GM19035 (cell line): ENCODE results near the gene DENND5B.
"Not testable (repeated sequence)": the region's sequence is repeated elsewhere in the genome, so short reads cannot be mapped to it uniquely, and the experiment has no call there.

Experiments used
- ATAC-seq: cut with Tn5 transposase; IDR thresholded peaks from one replicate; pipeline ENCODE4 v1.9.1; 2021; ENCODE audit not compliant: unreplicated experiment

The DENND5B gene

DNA sequence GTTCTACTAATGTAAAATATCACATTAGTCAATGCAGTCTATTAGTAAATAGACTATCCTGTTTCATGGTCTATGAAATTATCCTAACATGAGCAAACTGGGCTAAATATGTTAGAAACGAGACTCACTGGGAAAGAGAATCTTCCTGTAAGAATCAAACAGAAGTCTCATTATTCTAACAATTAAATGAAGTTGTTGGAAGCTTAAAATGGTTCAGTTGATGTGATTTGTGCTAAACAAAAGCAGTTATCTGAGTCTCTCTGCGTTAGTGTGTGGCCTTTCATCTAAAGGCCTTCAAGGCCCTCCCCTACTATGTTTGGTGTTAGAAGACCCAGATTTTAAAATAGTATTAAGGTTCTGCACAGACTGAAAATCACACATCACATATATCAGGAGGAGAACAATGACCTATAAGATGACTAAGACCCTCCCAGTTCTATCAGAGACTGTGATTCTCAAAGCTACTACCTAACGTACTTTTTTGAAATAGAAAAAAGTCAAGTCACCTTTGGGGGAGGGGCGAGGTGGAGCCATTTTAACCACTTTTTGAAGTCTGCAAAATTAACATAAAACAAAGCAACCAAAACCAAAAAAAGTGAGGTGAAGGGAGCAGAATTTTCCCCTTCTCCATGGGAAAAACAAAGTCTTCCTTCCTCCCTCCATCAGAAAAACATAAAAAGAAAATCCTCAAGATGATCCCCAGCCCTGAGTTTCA is 82.3 kb downstream of the DENND5B start:
- ATAC-seq, result no peak

DNA sequence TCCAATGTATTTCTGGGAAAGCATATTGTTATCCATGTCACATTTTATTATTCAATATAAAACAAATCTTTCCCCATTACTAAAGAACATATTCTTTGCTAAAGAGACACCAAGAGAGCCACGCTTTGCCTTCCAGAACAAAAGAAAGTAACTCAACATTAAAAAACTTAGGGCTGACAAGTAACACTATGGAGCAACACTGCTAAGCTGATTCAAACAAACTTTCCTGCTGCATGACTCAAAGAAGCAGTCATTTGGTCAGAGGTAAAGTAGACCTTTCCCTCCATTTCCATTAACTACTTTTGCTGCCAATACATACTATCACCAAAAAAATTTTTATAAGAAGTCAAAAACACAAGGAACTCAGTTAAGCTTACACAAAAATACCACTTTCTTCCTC is 83.0 kb downstream of the DENND5B start:
- ATAC-seq, result no peak

DNA sequence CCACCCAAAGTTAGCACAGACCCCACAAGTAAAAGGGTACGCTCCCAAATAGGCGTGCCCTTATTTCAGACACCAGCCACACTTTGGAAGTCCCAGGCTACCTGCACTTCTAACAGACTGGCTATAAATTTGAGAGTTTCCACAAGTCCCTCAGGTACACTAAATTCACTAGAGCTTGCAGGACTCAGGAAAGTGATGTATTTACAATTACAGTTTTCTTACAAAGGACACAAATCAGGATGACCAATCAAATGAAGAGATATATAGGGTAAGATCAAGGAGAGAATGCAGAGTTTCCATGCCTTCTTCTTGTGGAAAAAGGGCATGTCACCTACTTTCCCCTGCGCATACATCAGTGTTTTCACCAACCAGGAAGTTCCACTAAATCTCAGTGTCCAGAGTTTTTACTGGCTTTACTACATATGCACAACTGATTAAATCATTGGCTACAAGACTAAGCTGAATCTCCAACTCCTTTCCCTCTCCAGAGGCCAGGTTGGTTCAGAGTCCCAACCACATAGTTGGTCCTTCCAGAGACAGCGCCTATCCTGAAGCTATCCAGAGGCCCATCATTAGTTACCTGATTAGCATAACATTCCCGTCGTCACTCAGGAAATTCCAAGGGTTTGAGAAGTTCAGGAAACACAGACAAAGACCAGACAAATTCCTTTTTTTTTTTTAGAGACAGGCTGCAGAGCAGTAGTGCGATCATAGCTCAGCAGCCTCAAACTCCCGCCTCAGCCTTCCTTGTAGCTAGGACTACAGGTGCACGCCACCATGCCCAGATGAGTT is 84.2 kb downstream of the DENND5B start:
- ATAC-seq, result no peak

- ATAC-seq, result no peak
These were observed 86.2 kb downstream of the DENND5B start for GRCh38 chr12:31504625-31505222.

GRCh38 chr12:31501014-31501413 is 89.9 kb downstream of the DENND5B start:
- ATAC-seq, result not testable (repeated sequence)

DNA sequence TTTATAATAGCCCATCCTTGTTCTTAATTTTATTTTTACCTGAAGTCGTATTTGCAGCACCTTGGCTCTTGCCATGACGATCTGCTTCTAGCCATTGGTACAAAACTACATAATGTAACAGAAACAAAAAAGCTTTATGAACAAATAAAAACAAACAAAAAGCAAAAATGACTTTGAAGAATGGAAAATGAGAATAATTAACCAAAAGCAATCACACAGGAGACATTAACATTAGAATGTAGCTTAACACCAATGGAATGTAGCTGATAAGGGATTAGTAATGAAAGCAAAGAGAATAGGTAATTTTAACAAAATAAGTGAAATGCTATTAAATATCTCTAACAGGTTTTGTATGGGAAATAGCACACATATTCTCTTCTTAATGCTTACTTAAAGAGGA is 91.4 kb downstream of the DENND5B start:
- no peak for ATAC-seq

DNA sequence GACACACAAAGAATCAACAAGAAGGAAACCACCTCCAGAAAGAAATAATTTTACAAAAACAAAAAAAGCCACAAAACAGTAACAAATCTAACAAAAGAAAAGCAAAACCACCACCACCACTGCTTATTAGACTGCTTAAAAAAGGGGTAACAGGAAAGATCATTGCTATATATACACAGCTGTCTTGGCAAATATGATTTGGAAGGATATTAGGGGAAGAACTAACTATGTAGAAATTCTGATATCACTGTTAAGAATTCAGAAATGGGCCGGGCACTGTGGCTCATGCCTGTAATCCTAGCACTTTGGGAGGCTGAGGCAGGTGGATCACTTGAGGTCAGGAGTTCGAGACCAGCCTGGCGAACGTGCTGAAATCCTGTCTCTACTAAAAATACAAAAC is 92.5 kb downstream of the DENND5B start:
- ATAC-seq, result no peak

GRCh38 chr12:31496257-31496656 is 94.7 kb downstream of the DENND5B start:
- no peak for ATAC-seq

DNA sequence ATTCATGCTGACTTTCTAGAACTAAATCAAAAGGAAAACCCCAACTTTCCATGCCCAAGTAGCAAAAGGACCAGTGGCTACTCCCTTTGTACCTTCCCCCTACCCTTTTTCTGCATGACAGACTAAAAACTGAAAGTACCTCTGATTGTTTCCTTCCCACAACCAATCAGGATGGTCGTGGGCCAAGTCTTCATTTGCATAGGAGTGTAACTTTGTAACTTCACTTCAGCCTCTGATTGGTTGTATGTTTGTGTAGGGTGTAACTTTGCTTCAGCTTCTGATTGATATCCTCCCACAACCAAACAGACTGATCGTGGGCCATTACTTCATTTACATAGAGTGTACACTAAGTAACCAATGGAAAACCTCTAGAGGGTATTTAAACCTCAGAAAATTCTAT is 96.5 kb downstream of the DENND5B start:
- ATAC-seq, result no peak

- ATAC-seq, result no peak
These were observed 98.2 kb downstream of the DENND5B start for GRCh38 chr12:31492599-31493196.

- no peak for ATAC-seq
These were observed 98.9 kb downstream of the DENND5B start for GRCh38 chr12:31491841-31492598.

DNA sequence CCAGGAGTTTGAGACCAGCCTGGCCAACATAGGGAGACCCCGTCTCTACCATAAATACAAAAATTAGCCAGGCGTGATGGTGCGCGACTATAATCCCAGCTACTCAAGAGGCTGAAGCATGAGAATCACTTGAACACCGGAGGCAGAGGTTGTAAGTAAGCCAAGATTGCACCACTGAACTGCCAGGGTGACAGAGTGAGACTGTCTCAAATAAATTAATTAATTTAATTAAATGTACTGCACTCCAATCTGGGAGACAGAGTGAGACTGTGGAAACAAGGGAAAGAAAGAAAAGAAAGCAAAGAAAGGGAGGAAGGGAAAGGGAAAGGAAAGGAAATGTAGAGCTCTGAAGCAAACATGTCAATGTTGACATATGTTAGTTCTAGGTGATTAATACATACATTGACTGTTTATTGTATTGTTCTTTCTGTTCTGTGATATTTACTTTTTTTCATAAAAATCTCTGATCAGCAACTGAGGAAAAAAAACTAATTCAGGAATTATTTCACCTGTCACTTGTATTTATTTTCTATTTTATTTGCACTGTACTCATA is 99.6 kb downstream of the DENND5B start:
- ATAC-seq, result no peak

- ATAC-seq, result no peak
These were observed 102.1 kb downstream of the DENND5B start for GRCh38 chr12:31488737-31489338.

DNA sequence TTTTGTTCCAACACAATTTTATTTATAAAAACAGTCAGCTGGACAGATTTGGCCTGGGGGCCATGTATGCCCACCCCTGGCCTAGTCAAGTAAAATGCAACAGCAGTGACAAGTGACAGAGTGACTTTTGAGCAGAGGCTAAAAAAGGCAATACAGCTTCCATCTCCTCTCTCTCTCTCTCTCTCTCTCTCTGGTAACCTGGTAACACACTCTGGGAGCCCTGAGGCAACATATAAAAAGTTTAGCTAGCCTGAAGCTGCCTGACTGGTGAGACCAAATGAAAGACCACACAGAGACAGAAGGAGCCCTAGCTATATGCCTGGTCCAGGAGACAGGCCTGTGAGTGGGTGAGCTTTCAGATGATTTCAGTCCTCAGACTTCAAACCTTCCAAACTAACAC is 105.4 kb downstream of the DENND5B start:
- no peak for ATAC-seq

- no peak for ATAC-seq
These were observed 108.1 kb downstream of the DENND5B start for GRCh38 chr12:31482816-31483215.

DNA sequence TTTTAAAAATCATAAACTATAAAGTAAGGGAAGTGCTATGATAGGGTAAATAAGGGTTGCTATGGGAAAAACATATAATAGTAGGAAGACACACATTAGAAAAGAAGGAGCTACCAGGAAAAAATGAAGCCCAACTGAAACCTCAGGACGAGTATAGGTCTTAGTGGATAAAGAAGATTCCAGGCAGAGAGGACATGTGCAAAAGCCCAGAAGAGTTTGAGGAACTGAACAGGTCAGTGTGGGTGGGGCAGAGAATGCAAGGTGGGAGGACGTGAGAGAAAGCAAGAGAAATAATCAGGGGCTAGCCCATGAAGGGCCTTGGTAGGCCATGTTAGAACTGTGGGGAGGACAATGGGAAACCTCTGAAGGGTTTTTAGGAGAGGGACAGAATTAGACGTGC is 109.5 kb downstream of the DENND5B start:
- no peak for ATAC-seq

DNA sequence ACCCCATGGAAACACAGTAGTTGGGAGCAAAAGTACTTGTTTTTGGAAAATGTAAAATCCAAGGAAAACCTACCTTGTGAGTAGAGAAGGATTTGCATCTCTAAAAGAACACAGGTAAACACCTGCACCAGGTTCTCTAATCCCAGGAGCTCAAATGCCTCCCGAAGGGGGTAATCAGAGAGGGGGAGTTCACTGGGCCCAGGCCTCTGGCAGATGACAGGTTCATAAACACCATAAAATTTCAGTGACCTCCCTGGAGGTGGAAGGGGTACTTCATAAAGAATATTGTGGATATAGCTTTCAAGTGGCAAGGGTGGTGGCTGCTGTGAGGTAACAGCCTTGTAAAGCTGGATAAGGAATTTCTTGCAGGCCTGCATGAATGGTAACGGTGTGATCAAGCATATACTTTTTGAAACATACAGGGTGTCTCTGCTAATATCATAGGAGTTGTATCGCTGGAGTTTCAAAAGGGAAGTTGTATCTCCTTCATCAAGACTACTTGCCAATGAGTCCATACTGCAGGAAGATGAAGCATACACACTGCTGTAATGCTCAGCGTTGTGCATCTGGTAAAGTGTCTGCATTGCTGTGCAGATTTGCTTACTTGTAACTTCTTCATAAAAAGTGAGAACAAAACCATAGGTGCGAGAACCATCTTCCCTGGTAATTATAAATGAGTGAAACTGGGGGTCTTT is 111.3 kb downstream of the DENND5B start:
- no peak for ATAC-seq

DNA sequence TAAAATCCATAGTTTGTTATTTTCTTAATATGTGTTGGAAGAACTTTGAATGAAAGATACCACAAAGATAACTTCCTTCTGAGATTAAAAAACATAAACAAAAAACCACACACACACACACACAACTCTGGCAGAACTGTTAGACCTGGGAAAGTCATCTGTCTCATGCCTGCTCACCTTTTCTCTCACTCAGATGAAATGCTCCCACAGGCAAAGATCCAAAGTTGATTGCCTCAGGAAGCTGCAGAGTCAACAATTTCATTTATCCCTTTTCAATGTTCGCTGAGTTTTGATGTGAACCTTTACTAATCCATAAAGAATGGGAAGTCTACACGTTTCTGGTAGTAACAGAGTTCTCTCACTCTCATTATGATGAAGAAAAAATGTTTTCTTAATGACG is 112.0 kb downstream of the DENND5B start:
- no peak for ATAC-seq

GRCh38 chr12:31478425-31478824 is 112.5 kb downstream of the DENND5B start:
- ATAC-seq, result no peak

GRCh38 chr12:31477687-31478086 is 113.2 kb downstream of the DENND5B start:
- ATAC-seq, result peak; percentile 73
